ENCODE measurements around the gene ARFGEF3.

DNA sequence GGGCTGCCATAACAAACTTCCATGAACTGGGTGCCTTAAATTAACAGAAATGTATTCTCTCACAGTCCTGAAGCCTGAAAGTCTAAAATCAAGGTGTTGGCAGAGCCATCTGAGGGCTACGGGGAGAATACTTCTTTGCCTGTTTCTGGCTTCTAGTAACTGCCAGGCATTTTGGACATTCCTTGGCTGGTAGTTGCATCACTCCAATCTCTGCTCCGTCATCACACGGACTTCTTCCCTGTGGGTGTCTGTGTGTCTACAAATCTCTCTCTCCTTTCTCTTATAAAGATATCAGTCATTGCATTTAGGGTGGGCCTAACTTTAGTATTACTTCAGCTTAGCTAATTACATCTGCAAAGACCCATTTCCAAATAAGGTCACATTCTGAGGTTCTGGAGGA lies 33.6 kb upstream of the ARFGEF3 start:
- TF ChIP-seq POLR2AphosphoS5 (IDR thresholded peaks at IDR 0.05; ENCODE audit: low read depth, low read length) (no peak), SIN3A (IDR thresholded peaks at IDR 0.05; ENCODE audit: borderline replicate concordance, insufficient read depth, low read length) (no peak)
- TF ChIP-seq, protein P1, sequence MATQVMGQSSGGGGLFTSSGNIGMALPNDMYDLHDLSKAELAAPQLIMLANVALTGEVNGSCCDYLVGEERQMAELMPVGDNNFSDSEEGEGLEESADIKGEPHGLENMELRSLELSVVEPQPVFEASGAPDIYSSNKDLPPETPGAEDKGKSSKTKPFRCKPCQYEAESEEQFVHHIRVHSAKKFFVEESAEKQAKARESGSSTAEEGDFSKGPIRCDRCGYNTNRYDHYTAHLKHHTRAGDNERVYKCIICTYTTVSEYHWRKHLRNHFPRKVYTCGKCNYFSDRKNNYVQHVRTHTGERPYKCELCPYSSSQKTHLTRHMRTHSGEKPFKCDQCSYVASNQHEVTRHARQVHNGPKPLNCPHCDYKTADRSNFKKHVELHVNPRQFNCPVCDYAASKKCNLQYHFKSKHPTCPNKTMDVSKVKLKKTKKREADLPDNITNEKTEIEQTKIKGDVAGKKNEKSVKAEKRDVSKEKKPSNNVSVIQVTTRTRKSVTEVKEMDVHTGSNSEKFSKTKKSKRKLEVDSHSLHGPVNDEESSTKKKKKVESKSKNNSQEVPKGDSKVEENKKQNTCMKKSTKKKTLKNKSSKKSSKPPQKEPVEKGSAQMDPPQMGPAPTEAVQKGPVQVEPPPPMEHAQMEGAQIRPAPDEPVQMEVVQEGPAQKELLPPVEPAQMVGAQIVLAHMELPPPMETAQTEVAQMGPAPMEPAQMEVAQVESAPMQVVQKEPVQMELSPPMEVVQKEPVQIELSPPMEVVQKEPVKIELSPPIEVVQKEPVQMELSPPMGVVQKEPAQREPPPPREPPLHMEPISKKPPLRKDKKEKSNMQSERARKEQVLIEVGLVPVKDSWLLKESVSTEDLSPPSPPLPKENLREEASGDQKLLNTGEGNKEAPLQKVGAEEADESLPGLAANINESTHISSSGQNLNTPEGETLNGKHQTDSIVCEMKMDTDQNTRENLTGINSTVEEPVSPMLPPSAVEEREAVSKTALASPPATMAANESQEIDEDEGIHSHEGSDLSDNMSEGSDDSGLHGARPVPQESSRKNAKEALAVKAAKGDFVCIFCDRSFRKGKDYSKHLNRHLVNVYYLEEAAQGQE (IDR thresholded peaks at IDR 0.05; ENCODE audit: insufficient read depth in 1 of 2, low read depth in 2 of 2, low read length in 2 of 2), result no peak
